GM12878 (cell line): ENCODE results near the gene LRRIQ4. TPM values are rescaled to one million over a fixed set of nuclear protein-coding genes. Genes with fewer than 3 reads are reported as not detected.

ENCODE experiments used
- CREB1 ChIP-seq: IDR thresholded peaks from 2 replicates; pipeline ENCODE4 v1.6.1; 2012; ENCODE audit warnings: low read depth, mild to moderate bottlenecking, inconsistent platforms
- E2F8 ChIP-seq: fragments of 450-650 bp; IDR thresholded peaks from 2 replicates; pipeline ENCODE4 v1.6.1; 2018; ENCODE audit warnings: mild to moderate bottlenecking, low read depth, moderate library complexity; ENCODE audit not compliant: partially characterized antibody
- MXI1 ChIP-seq: fragments of 150-350 bp; IDR thresholded peaks from 2 replicates; pipeline ENCODE4 v1.6.1; 2011; ENCODE audit warnings: low read depth, mild to moderate bottlenecking, inconsistent platforms, low read length, improper control_type of control experiment
- NKRF ChIP-seq: fragments of 450-650 bp; conservative IDR thresholded peaks from 2 replicates; pipeline ENCODE4 v1.6.1; 2017; ENCODE audit warnings: mild to moderate bottlenecking, moderate library complexity
- RAD51 ChIP-seq: fragments of 450-650 bp; IDR thresholded peaks from 2 replicates; pipeline ENCODE4 v1.6.1; 2016; ENCODE audit warnings: moderate library complexity, mild to moderate bottlenecking, inconsistent platforms
- RBBP5 ChIP-seq: fragments of 200-600 bp; sonication (generic); conservative IDR thresholded peaks from 2 replicates; pipeline ENCODE4 v1.6.1; 2016
- TBL1XR1 ChIP-seq: IDR thresholded peaks from 2 replicates; pipeline ENCODE4 v1.6.1; 2012; ENCODE audit warnings: low read depth, low read length, improper control_type of control experiment
- ZNF384 ChIP-seq: IDR thresholded peaks from 2 replicates; pipeline ENCODE4 v1.6.1; 2012; ENCODE audit warnings: low read depth, mild to moderate bottlenecking, low read length, improper control_type of control experiment, borderline replicate concordance
- polyA plus RNA-seq, 11 experiments: library from polyadenylated mRNA; depleted of rRNA in 4 of 11; unstranded in 6 of 11; stranded (reverse) in 5 of 11; fragments of >200 nt; fragmentation: Nextera tagmentation in 4 of 11; fragmentation: Illumina TruSeq in 1 of 11; extraction: Ambion mirVana in 4 of 11; extraction: Trizol in 1 of 11; gene quantifications; 1 replicate in 1 of 11; 2 replicates in 10 of 11; pipeline versions ENCODE4 v1.2.1 to v1.2.3, GENCODE V29; 2011 to 2016; ENCODE audit warnings: inconsistent platforms in 2 of 11, missing spikeins in 2 of 11, low read depth in 1 of 11
- total RNA-seq, 4 experiments: library from RNA; depleted of rRNA in 3 of 4; stranded (reverse); fragments of >200 nt in 3 of 4; fragmentation: Illumina TruSeq in 1 of 4; extraction: Trizol in 1 of 4; gene quantifications; 2 replicates each; pipeline versions ENCODE4 v1.2.1 to v1.2.3, GENCODE V29; 2013 to 2021

LRRIQ4 gene
- total and polyA plus RNA-seq, 10 of the 15 experiments (the other 5 are each of a cell fraction or from before 2014, with no cell fraction given): 0.06 to 0.21 (median 0.14) TPM; not detected in 3

GRCh38 chr3:169772305-169772896 is 40.3 kb upstream of the LRRIQ4 start (continued):
- TF ChIP-seq NKRF: peak; percentile 75; the same call in 1 of the 2 replicates
- TF ChIP-seq TBL1XR1: 0 out of 2 replicates have a peak, but pooled peaks have one; percentile 12
- TF ChIP-seq E2F8: peak; percentile 3
- TF ChIP-seq MXI1: 0 out of 2 replicates have a peak, but pooled peaks have one; percentile 11
- peak; percentile 32; the same call in 1 of the 2 replicates for TF ChIP-seq RAD51
- TF ChIP-seq CREB1: peak; percentile 5; the same call in 1 of the 2 replicates
- TF ChIP-seq ZNF384: 0 out of 2 replicates have a peak, but pooled peaks have one; percentile 74
- TF ChIP-seq RBBP5: no peak
